GM19351 (cell line): ENCODE measurements around the gene OGFOD3.

Experiments
- ATAC-seq: cut with Tn5 transposase; IDR thresholded peaks from one replicate; pipeline ENCODE4 v1.9.1; 2021; ENCODE audit warnings: mild to moderate bottlenecking, moderate library complexity; ENCODE audit not compliant: unreplicated experiment

Gene OGFOD3

DNA sequence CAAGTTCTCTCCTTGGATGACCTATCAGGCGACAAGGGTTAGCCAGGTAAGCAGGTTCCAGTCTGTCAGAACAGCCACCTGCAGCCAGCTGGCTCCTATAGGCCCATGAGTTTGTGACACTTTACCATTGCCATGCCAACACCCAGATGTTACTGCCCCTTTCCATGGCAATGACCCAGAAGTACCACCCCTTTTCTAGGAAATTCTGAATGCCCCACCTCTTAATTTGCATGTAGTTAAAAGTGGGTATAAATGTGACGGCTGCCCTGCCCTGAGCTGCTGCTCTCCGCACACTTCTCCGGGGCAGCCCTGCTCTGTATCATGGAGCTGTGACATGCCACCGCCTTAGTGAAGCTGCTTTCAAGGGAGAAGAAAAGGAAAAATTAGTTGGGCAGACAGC, 74.8 kb downstream of the OGFOD3 start:
- no peak for ATAC-seq

DNA sequence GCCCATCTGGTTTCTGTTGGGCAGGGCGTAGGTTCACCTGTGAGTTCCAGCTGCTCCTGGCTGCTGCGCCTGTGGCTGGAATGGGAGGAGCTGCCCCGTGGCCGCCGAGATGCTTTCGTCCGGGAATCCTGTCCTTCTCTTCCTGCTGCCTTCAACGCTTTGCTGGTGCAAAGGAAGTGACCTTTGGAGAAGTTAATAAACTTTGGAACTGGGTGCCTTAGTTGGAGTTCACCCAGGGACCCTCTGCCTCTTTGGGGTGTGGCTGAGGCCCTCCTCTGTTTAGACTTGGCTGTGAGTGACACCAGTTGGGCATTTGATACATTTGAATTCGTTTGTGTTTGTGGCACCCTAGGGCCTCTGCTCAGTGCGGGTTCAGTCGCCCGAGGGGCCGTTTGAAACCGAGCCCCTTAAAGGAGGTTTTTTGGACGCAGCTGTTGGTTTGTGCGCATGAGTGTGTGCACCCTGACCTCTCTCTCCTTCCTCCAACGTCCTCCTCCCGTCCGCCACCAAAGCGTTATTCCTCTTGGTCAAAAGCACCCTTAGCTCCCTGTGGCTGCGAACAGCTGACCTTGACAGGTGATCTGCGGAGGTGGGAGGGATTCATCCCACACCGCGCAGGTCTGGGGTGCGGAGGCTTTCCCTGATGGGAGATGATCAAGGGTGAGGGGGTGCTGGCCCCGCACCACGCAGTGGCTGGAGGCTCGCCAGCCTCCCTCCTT, 75.9 kb downstream of the OGFOD3 start:
- ATAC-seq: no peak

DNA sequence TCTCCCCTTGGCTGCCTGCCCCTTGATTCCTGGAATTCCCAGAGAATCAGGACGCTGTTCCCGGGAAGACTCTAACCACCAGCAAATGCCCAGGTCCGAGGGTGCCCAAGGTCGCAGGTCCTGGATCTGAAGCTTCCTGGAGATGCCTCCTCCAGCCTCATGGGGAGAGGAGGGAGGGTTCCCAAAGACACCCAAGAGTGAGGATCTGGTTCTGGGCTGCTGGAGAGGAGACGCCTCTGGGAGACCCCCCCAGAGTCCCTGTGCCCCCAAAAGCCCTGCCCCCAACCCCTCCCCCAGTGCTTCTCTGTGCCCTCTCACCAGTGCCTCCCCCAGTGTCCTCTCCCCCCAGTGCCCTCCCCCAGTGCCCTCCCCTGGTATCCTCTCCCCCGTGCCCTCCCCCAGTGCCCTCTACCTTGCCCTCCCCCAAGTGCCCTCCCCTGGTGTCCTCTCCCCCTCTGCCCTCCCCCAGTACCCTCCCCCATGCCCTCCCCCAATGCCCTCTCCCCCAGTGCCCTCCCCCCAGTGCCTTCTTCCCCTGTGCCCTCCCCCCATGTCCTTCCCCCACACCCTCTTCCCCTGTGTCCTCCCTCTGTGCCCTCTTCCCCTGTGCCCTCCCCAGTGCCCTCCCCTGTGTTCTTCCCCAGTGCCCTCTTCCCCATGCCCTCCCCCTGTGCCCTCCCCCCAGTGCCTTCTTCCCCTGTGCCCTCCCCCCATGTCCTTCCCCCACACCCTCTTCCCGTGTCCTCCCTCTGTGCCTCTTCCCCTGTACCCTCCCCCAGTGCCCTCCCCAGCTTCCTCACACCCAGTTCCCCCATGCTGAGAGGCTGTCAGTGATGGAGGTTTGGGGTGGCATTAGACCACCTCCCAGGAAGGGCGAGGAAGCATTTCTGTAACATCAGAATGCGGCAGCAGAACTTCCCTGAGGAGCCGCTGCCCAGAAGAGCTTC, 78.5 kb downstream of the OGFOD3 start:
- ATAC-seq: no peak
